Measurements from ENCODE around the gene PTOV1. TPM values are rescaled to one million over a fixed set of nuclear protein-coding genes. Genes with fewer than 3 reads are reported as not detected.

Gene PTOV1
- total and polyA plus RNA-seq, 10 of the 15 experiments (the other 5 are each of a cell fraction or from before 2014, with no cell fraction given) = 3.2 to 83.5 (median 22.3) TPM

- FAIRE-seq (peak; percentile 94), ATAC-seq (peak; percentile 78), DNase-seq (ENCODE audit: low read depth, low spot score) (peak; percentile 96)
- intact Hi-C loops (cut with micrococcal nuclease; ENCODE audit: unreplicated experiment) = loop anchor here (1.0 to 5.0 kb wide), 5 partner anchors 14 to 63 kb away; partner anchors contain the start of genes ATF5, FUZ, IL4I1 and NUP62
- ChIA-PET RAD21 (ENCODE audit: unreplicated experiment) (interaction anchor here (0.7 to 2.2 kb wide), 12 partner anchors 7 to 59 kb away, joined by 3 to 8 read pairs (median 3); partner anchors contain the start of genes ATF5, MED25, NUP62 and PNKP), CTCF (interaction anchor here (0.9 to 1.4 kb wide), 5 partner anchors 7 to 53 kb away, joined by 3 to 5 read pairs (median 3); partner anchors contain the start of genes ATF5 and NUP62), SMC1A (ENCODE audit: uncharacterized antibody, unreplicated experiment) (interaction anchor here (0.9 to 2.1 kb wide), 8 partner anchors 21 to 110 kb away, joined by 3 to 6 read pairs (median 4); partner anchors contain the start of genes ATF5, IL4I1 and MED25), POLR2A (interaction anchor here (0.6 to 3.0 kb wide), 17 partner anchors 9 to 236 kb away, joined by 3 to 23 read pairs (median 5); partner anchors contain the start of genes AP2A1, ATF5, FUZ and MED25)
- H2AFZ ChIP-seq (ENCODE audit: control insufficient read depth, low read depth, low read length) = peak overlapping the region; percentile 97
- in situ Hi-C loops (cut with MboI) = loop anchor here (25.0 kb wide), 1 partner anchor 1239 kb away; the partner anchor contains the start of genes CA11 and DBP
- H3K4me3 ChIP-seq = peak overlapping the region; percentile 90
- H3K36me3 ChIP-seq (ENCODE audit: control insufficient read depth in 2 of 2, insufficient read depth in 2 of 2, low read length in 1 of 2) = peaks cover 2 to 4% of the 10 kb centered on the region in 2 experiments; a peak in 3 of 4 replicates
- peaks cover 19% of the 10 kb centered on the region for H3K4me1 ChIP-seq (ENCODE audit: control insufficient read depth, insufficient read depth, low read length)
- no TSS peak for BruUV-seq (replicated peaks)
- H3K4me2 ChIP-seq (ENCODE audit: control insufficient read depth, insufficient read depth) = peak overlapping the region; percentile 87
- H4K20me1 ChIP-seq (ENCODE audit: control insufficient read depth, insufficient read depth) = no peaks in the 10 kb centered on the region
- H3K27ac ChIP-seq (ENCODE audit: control insufficient read depth, insufficient read depth) = peak overlapping the region; percentile 95
- peaks cover 25% of the 10 kb centered on the region for H3K79me2 ChIP-seq (ENCODE audit: control insufficient read depth, insufficient read depth, low read length)
- H3K9ac ChIP-seq (ENCODE audit: control insufficient read depth, insufficient read depth, low read length) = peak overlapping the region; percentile 84
- under 1% methylated on average over 45 of the region's 46 CpGs for WGBS (ENCODE audit: insufficient coverage, insufficient replicate concordance, low lambda C conversion rate, missing lambda C conversion rate)
- H3K27me3 ChIP-seq (replicated peaks in 1 of 2; ENCODE audit: control insufficient read depth in 2 of 2, insufficient read depth in 2 of 2, low read length in 1 of 2) = no peaks in the 10 kb centered on the region
- H3K9me3 ChIP-seq (replicated peaks; ENCODE audit: control insufficient read depth, insufficient read depth, low read length) = no peaks in the 10 kb centered on the region
- TF ChIP-seq SREBF1 (IDR thresholded peaks at IDR 0.05; ENCODE audit: low read length) = no peak
- peak; percentile 85 for TF ChIP-seq HCFC1 (IDR thresholded peaks at IDR 0.05; ENCODE audit: low read length)
- no peak for TF ChIP-seq ETV6 (conservative IDR thresholded peaks at IDR 0.05 in 1 of 2, IDR thresholded peaks at IDR 0.05 in 1 of 2; ENCODE audit: borderline replicate concordance in 1 of 2, low read depth in 1 of 2)
- no peak for TF ChIP-seq TCF7 (IDR thresholded peaks at IDR 0.05; ENCODE audit: borderline replicate concordance)
- no peak for TF ChIP-seq SMAD5 (IDR thresholded peaks at IDR 0.05; ENCODE audit: low read depth)
- TF ChIP-seq NR2C1 (IDR thresholded peaks at IDR 0.05) = peak; percentile 93
- TF ChIP-seq PML (IDR thresholded peaks at IDR 0.05; ENCODE audit: low read length) = no peak; the same call in 1 of the 2 replicates
- TF ChIP-seq GABPA (IDR thresholded peaks at IDR 0.05; ENCODE audit: low read depth) = peak; percentile 81
- no peak for TF ChIP-seq FOS (IDR thresholded peaks at IDR 0.05; ENCODE audit: borderline replicate concordance, extremely low read depth, insufficient read length)
- TF ChIP-seq SPI1 (IDR thresholded peaks at IDR 0.05; ENCODE audit: borderline replicate concordance, insufficient read depth, low read depth, low read length) = no peak
- TF ChIP-seq PBX3 (IDR thresholded peaks at IDR 0.05; ENCODE audit: insufficient replicate concordance, low read depth, low read length) = no peak
- no peak for TF ChIP-seq CBX3 (IDR thresholded peaks at IDR 0.05; ENCODE audit: borderline replicate concordance, low read depth)
- no peak for TF ChIP-seq E2F8 (IDR thresholded peaks at IDR 0.05; ENCODE audit: low read depth, partially characterized antibody)
- TF ChIP-seq EZH2 (IDR thresholded peaks at IDR 0.05; ENCODE audit: borderline replicate concordance, control insufficient read depth, low read depth, low read length) = no peak
- peak; percentile 39; the same call in 1 of the 2 replicates for TF ChIP-seq HDGF (IDR thresholded peaks at IDR 0.05)
- TF ChIP-seq SIN3A (IDR thresholded peaks at IDR 0.05; ENCODE audit: low read depth, low read length) = no peak; the same call in 1 of the 2 replicates
- peak; percentile 96 for TF ChIP-seq CREM (IDR thresholded peaks at IDR 0.05; ENCODE audit: low read depth)
- TF ChIP-seq FOXK2 (IDR thresholded peaks at IDR 0.05) = no peak
- no peak for TF ChIP-seq ZNF384 (IDR thresholded peaks at IDR 0.05; ENCODE audit: borderline replicate concordance, low read depth, low read length)
- TF ChIP-seq CHD1 (IDR thresholded peaks at IDR 0.05; ENCODE audit: low read depth, low read length) = no peak
- 0 out of 2 replicates have a peak, but pooled peaks have one; percentile 14 for TF ChIP-seq HDAC2 (IDR thresholded peaks at IDR 0.05)
These were observed 25.6 kb downstream of the PTOV1 start for GRCh38 chr19:49876422-49877019.

Data from GM12878 (cell line).